ENCODE data around the gene AGPS.

GRCh38 chr2:177405029-177405692 lies 12.6 kb downstream of the AGPS start:
- TF ChIP-seq, protein P1, sequence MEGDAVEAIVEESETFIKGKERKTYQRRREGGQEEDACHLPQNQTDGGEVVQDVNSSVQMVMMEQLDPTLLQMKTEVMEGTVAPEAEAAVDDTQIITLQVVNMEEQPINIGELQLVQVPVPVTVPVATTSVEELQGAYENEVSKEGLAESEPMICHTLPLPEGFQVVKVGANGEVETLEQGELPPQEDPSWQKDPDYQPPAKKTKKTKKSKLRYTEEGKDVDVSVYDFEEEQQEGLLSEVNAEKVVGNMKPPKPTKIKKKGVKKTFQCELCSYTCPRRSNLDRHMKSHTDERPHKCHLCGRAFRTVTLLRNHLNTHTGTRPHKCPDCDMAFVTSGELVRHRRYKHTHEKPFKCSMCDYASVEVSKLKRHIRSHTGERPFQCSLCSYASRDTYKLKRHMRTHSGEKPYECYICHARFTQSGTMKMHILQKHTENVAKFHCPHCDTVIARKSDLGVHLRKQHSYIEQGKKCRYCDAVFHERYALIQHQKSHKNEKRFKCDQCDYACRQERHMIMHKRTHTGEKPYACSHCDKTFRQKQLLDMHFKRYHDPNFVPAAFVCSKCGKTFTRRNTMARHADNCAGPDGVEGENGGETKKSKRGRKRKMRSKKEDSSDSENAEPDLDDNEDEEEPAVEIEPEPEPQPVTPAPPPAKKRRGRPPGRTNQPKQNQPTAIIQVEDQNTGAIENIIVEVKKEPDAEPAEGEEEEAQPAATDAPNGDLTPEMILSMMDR (IDR thresholded peaks at IDR 0.05) = no peak
- no peak for TF ChIP-seq POLR2A (IDR thresholded peaks at IDR 0.05)
